GM10266 (cell line): ENCODE measurements around the gene POLR3A.

Experiments
- DNase-seq: peaks from one replicate; pipeline ENCODE4 v3.0.0; 2012; ENCODE audit errors: extremely low spot score
- CTCF ChIP-seq: IDR thresholded peaks from 2 replicates; pipeline ENCODE4 v1.5.1; 2012; ENCODE audit warnings: mild to moderate bottlenecking, low read depth; ENCODE audit not compliant: control insufficient read depth, insufficient read depth; ENCODE audit errors: missing control alignments

The POLR3A gene

GRCh38 chr10:77922566-77923179, 106.6 kb downstream of the POLR3A start:
- TF ChIP-seq CTCF, result no peak
- DNase-seq, result no peak

GRCh38 chr10:77922055-77922454, 107.3 kb downstream of the POLR3A start:
- TF ChIP-seq CTCF, result no peak
- no peak for DNase-seq

GRCh38 chr10:77921395-77921794, 107.9 kb downstream of the POLR3A start:
- no peak for TF ChIP-seq CTCF
- DNase-seq, result no peak

GRCh38 chr10:77920495-77920894, 108.8 kb downstream of the POLR3A start:
- no peak for DNase-seq
- TF ChIP-seq CTCF, result no peak

- DNase-seq, result no peak
- no peak for TF ChIP-seq CTCF
These were observed 109.6 kb downstream of the POLR3A start for GRCh38 chr10:77919713-77920108.
